ENCODE measurements around the gene TIMM10. TPM values are rescaled to one million over a fixed set of nuclear protein-coding genes. Genes with fewer than 3 reads are reported as not detected.

The TIMM10 gene
- total and polyA plus RNA-seq, 7 donors: 55.0 to 149 (median 90.0) TPM

GRCh38 chr11:57502870-57503269 lies 27.7 kb downstream of the TIMM10 start:
- intact Hi-C loops (cut with DNase I): no loop called here
- TF ChIP-seq CTCF (IDR thresholded peaks at IDR 0.05): no peak

GRCh38 chr11:57502376-57502775 lies 28.2 kb downstream of the TIMM10 start:
- peaks cover 0 to 12% of the 10 kb centered on the region in 2 donors for H3K36me3 ChIP-seq (ENCODE audit: insufficient read depth in 1 of 2, low read depth in 1 of 2)
- H3K27me3 ChIP-seq (ENCODE audit: insufficient read depth in 3 of 3, low read length in 2 of 3): no peaks in the 10 kb centered on the region
- H3K4me1 ChIP-seq: peaks cover 26% of the 10 kb centered on the region
- 91 to 96% (median 94%) methylated on average over 3 of the region's 3 CpGs for WGBS, 3 donors
- no peaks in the 10 kb centered on the region for H3K9me3 ChIP-seq
- intact Hi-C loops (cut with DNase I): no loop called here
- no peak for DNase-seq
- H3K4me3 ChIP-seq: no peak overlapping the region
- TF ChIP-seq CTCF (IDR thresholded peaks at IDR 0.05): no peak
- ATAC-seq: no peak
- H3K27ac ChIP-seq: peak overlapping the region; percentile 79

More at GRCh38 chr11:57502870-57503269, 27.7 kb downstream of the TIMM10 start:
- no peak overlapping the region for H3K27ac ChIP-seq
- H3K36me3 ChIP-seq (ENCODE audit: insufficient read depth in 1 of 2, low read depth in 1 of 2): peaks cover 0 to 8% of the 10 kb centered on the region in 2 donors
- DNase-seq: no peak
- no peaks in the 10 kb centered on the region for H3K27me3 ChIP-seq (ENCODE audit: insufficient read depth in 3 of 3, low read length in 2 of 3)
- peaks cover 26% of the 10 kb centered on the region for H3K4me1 ChIP-seq
- H3K9me3 ChIP-seq: no peaks in the 10 kb centered on the region
- ATAC-seq: no peak
- H3K4me3 ChIP-seq: no peak overlapping the region

GRCh38 chr11:57501953-57502352 lies 28.6 kb downstream of the TIMM10 start:
- 53 to 61% (median 56%) methylated on average over 4 of the region's 4 CpGs for WGBS, 3 donors
- Histone ChIP-seq H3K4me1 (peaks cover 26% of the 10 kb centered on the region), H3K4me3 (no peak overlapping the region), H3K27me3 (ENCODE audit: insufficient read depth in 3 of 3, low read length in 2 of 3) (no peaks in the 10 kb centered on the region), H3K9me3 (no peaks in the 10 kb centered on the region), H3K27ac (peak overlapping the region; percentile 79), H3K36me3 (ENCODE audit: insufficient read depth in 1 of 2, low read depth in 1 of 2) (peaks cover 0 to 16% of the 10 kb centered on the region in 2 donors)
- ATAC-seq: peak in 3 of 4 donors; percentile 20 to 51 (median 23)
- peak in 1 of 2 donors; percentile 67 for DNase-seq
- intact Hi-C loops (cut with DNase I): no loop called here
- no peak for TF ChIP-seq CTCF (IDR thresholded peaks at IDR 0.05)

GRCh38 chr11:57500926-57501325 lies 29.6 kb downstream of the TIMM10 start:
- H3K27me3 ChIP-seq (ENCODE audit: insufficient read depth in 3 of 3, low read length in 2 of 3): no peaks in the 10 kb centered on the region
- DNase-seq: no peak
- 83 to 89% (median 85%) methylated on average over 14 to 15 of the region's 15 CpGs for WGBS, 3 donors
- H3K36me3 ChIP-seq (ENCODE audit: insufficient read depth in 1 of 2, low read depth in 1 of 2): peaks cover 0 to 19% of the 10 kb centered on the region in 2 donors
- intact Hi-C loops (cut with DNase I): no loop called here
- no peaks in the 10 kb centered on the region for H3K9me3 ChIP-seq
- TF ChIP-seq CTCF (IDR thresholded peaks at IDR 0.05): no peak
- no peak overlapping the region for H3K4me3 ChIP-seq
- ATAC-seq: no peak
- H3K27ac ChIP-seq: peak overlapping the region; percentile 79
- H3K4me1 ChIP-seq: peaks cover 26% of the 10 kb centered on the region

- intact Hi-C loops (cut with DNase I): no loop called here
- WGBS, 3 donors: 46 to 61% (median 50%) methylated on average over 8 of the region's 8 CpGs
- DNase-seq (peak in 1 of 2 donors; percentile 54), ATAC-seq (peak in 1 of 4 donors; percentile 8)
- Histone ChIP-seq H3K4me3 (peak overlapping the region; percentile 51), H3K4me1 (peaks cover 26% of the 10 kb centered on the region), H3K27ac (peak overlapping the region; percentile 79), H3K9me3 (no peaks in the 10 kb centered on the region), H3K27me3 (ENCODE audit: insufficient read depth in 3 of 3, low read length in 2 of 3) (no peaks in the 10 kb centered on the region), H3K36me3 (ENCODE audit: insufficient read depth in 1 of 2, low read depth in 1 of 2) (peaks cover 0 to 24% of the 10 kb centered on the region in 2 donors)
- TF ChIP-seq CTCF (IDR thresholded peaks at IDR 0.05): no peak
Measured at GRCh38 chr11:57500515-57500914, 30.0 kb downstream of the TIMM10 start.
